Measurements from ENCODE around the gene SP1. TPM values are rescaled to one million over a fixed set of nuclear protein-coding genes. Genes with fewer than 3 reads are reported as not detected.

The SP1 gene
- total RNA-seq, 1 donor from 2014 or later, result 23.7 TPM

GRCh38 chr12:53461591-53461990, 81.6 kb downstream of the SP1 start:
- TF ChIP-seq, protein P1, sequence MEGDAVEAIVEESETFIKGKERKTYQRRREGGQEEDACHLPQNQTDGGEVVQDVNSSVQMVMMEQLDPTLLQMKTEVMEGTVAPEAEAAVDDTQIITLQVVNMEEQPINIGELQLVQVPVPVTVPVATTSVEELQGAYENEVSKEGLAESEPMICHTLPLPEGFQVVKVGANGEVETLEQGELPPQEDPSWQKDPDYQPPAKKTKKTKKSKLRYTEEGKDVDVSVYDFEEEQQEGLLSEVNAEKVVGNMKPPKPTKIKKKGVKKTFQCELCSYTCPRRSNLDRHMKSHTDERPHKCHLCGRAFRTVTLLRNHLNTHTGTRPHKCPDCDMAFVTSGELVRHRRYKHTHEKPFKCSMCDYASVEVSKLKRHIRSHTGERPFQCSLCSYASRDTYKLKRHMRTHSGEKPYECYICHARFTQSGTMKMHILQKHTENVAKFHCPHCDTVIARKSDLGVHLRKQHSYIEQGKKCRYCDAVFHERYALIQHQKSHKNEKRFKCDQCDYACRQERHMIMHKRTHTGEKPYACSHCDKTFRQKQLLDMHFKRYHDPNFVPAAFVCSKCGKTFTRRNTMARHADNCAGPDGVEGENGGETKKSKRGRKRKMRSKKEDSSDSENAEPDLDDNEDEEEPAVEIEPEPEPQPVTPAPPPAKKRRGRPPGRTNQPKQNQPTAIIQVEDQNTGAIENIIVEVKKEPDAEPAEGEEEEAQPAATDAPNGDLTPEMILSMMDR (IDR thresholded peaks at IDR 0.05; ENCODE audit: insufficient read depth, low read length, severe bottlenecking), result no peak
- DNase-seq (ENCODE audit: low read depth) (no peak), FAIRE-seq (no peak)
- Histone ChIP-seq H3K27me3 (ENCODE audit: control insufficient read depth, insufficient read depth, low read length) (no peaks in the 10 kb centered on the region), H3K4me3 (ENCODE audit: low read depth, low read length) (no peak overlapping the region), H3K36me3 (ENCODE audit: control insufficient read depth, insufficient read depth, low read length) (peaks cover 42% of the 10 kb centered on the region)

DNA sequence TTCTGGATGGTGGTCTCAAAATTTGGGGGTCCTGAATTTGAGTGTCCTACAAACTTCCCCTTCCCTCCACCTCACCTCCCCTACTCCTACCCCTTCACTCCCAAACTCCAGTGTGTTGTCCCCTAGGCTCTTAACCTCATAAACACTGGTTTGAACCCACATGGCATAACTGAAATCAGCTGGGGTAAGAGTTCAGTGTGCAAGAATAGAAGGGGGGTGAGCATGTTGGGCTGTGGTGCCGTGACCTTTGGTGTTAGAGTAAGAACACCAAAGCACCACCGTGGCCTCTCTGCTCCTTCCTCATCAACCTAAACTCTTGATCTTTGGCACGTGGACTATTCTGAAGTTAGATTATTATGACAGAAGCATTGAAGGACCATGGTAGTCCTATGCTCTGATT, 83.0 kb downstream of the SP1 start:
- Histone ChIP-seq H3K36me3 (ENCODE audit: control insufficient read depth, insufficient read depth, low read length) (peaks cover 46% of the 10 kb centered on the region), H3K4me3 (ENCODE audit: low read depth, low read length) (no peak overlapping the region), H3K27me3 (ENCODE audit: control insufficient read depth, insufficient read depth, low read length) (no peaks in the 10 kb centered on the region)
- TF ChIP-seq, protein P1 (IDR thresholded peaks at IDR 0.05; ENCODE audit: insufficient read depth, low read length, severe bottlenecking), result no peak
- DNase-seq (ENCODE audit: low read depth) (no peak), FAIRE-seq (no peak)

- FAIRE-seq (no peak), DNase-seq (ENCODE audit: low read depth) (no peak)
- peaks cover 48% of the 10 kb centered on the region for H3K36me3 ChIP-seq (ENCODE audit: control insufficient read depth, insufficient read depth, low read length)
- no peak overlapping the region for H3K4me3 ChIP-seq (ENCODE audit: low read depth, low read length)
- H3K27me3 ChIP-seq (ENCODE audit: control insufficient read depth, insufficient read depth, low read length), result no peaks in the 10 kb centered on the region
- TF ChIP-seq, protein P1 (IDR thresholded peaks at IDR 0.05; ENCODE audit: insufficient read depth, low read length, severe bottlenecking), result no peak
Measured at GRCh38 chr12:53463802-53464560, 84.0 kb downstream of the SP1 start.

DNA sequence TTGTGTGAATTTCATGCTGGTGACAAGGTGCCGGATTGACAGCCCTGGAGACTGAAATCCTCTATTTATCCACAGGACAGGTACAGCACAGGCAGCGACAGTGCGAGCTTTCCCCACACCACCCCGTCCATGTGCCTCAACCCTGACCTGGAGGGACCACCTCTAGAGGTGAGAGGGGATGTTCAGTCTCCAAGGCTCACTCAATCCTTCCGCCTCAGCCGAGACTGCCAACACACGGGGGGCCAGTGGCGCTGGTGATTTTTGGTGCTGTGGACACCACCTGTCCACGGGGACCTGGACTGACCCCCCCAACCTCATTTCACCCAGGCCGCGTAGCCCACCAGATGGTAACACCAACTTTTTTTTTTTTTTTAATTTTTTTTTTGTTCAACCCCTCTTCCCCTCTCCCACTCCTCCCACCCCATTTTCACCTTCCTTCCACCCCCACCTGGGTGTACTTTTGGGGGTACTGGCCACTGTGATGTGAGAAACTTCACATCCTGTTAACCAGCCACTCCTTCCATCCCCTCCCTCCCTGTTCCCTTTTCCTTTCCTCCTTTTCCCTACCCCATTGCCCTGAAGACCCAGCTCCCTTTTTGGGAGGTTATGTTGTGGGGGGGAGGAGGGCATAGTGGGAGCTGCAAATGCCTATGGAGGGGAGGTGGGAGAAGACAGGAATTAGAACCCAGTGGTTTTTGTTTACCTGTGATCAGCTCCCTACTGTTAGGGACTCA, 84.9 kb downstream of the SP1 start:
- FAIRE-seq (no peak), DNase-seq (ENCODE audit: low read depth) (no peak)
- TF ChIP-seq, protein P1 (IDR thresholded peaks at IDR 0.05; ENCODE audit: insufficient read depth, low read length, severe bottlenecking), result no peak
- Histone ChIP-seq H3K27me3 (ENCODE audit: control insufficient read depth, insufficient read depth, low read length) (no peaks in the 10 kb centered on the region), H3K4me3 (ENCODE audit: low read depth, low read length) (no peak overlapping the region), H3K36me3 (ENCODE audit: control insufficient read depth, insufficient read depth, low read length) (peaks cover 51% of the 10 kb centered on the region)

DNA sequence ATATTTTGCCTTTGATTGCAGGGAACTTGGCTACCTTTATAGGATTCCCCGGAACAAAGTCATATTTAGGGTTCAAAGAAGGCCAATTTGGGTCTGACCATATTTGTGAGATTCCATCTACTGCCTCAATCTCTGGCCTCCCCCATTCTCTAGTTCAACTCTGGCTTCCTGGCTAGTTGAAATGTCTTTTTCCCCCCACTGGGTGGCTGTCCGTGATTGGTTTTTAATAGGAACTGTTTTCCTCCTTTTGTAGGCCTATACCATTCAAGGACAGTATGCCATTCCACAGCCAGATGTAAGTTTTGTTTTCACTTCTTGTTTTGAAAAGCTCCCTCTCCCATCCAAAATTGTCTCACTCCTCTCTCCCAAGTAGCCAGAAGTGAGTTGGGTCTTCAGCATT, 85.7 kb downstream of the SP1 start:
- no peak for DNase-seq (ENCODE audit: low read depth)
- TF ChIP-seq, protein P1 (IDR thresholded peaks at IDR 0.05; ENCODE audit: insufficient read depth, low read length, severe bottlenecking), result no peak
- no peak overlapping the region for H3K4me3 ChIP-seq (ENCODE audit: low read depth, low read length)
- FAIRE-seq, result no peak
- H3K36me3 ChIP-seq (ENCODE audit: control insufficient read depth, insufficient read depth, low read length), result peaks cover 51% of the 10 kb centered on the region
- H3K27me3 ChIP-seq (ENCODE audit: control insufficient read depth, insufficient read depth, low read length), result no peaks in the 10 kb centered on the region

Other genes starting within 250 kb of the SP1 start
- 15.2 and 16.6 TPM in 2 replicates for gene ZNF740, start 199.5 kb upstream of the SP1 start, total RNA-seq
- gene CSAD, start 199.3 kb upstream of the SP1 start, total RNA-seq, result 6.6 and 11.1 TPM in 2 replicates
- 8.4 and 15.7 TPM in 2 replicates for gene ITGB7, start 172.9 kb upstream of the SP1 start, total RNA-seq
- 24.7 and 74.6 TPM in 2 replicates for gene RARG, start 148.0 kb upstream of the SP1 start, total RNA-seq
- 0.26 and 1.4 TPM in 2 replicates for gene ESPL1, start 111.9 kb upstream of the SP1 start, total RNA-seq
- gene PFDN5, start 84.6 kb upstream of the SP1 start, total RNA-seq, result 341 and 429 TPM in 2 replicates
- 24.3 and 29.7 TPM in 2 replicates for gene MYG1, start 80.5 kb upstream of the SP1 start, total RNA-seq
- 28.9 and 31.9 TPM in 2 replicates for gene AAAS, start 58.6 kb upstream of the SP1 start, total RNA-seq
- not detected in 2 replicates for gene SP7, start 43.8 kb upstream of the SP1 start, total RNA-seq
- not detected in 2 replicates for gene AMHR2, start 43.7 kb downstream of the SP1 start, total RNA-seq
- gene PRR13, start 61.6 kb downstream of the SP1 start, total RNA-seq, result 29.0 and 40.5 TPM in 2 replicates
- gene PCBP2, start 71.9 kb downstream of the SP1 start, total RNA-seq, result 128 and 133 TPM in 2 replicates
- gene MAP3K12, start 119.3 kb downstream of the SP1 start, total RNA-seq, result 2.0 and 3.9 TPM in 2 replicates
- 27.6 and 32.4 TPM in 2 replicates for gene TARBP2, start 121.1 kb downstream of the SP1 start, total RNA-seq
- not detected in 2 replicates for gene NPFF, start 127.3 kb downstream of the SP1 start, total RNA-seq
- 5.3 and 6.4 TPM in 2 replicates for gene ATF7, start 246.2 kb downstream of the SP1 start, total RNA-seq